PFSK-1 (cell line): ENCODE measurements around the gene ANK2.

Experiments used
- POLR2AphosphoS5 ChIP-seq: IDR thresholded peaks from 2 replicates; pipeline ENCODE4 v1.6.1; 2012; ENCODE audit warnings: low read depth, mild to moderate bottlenecking, control low read depth, low read length, moderate library complexity
- REST ChIP-seq, 2 experiments: IDR thresholded peaks; 2 replicates each; pipeline versions ENCODE4 v1.6.1 to v1.8.0; 2011 to 2012; ENCODE audit warnings: low read depth in 2 of 2, low read length in 2 of 2, control low read depth in 1 of 2, inconsistent platforms in 1 of 2, mild to moderate bottlenecking in 1 of 2, moderate library complexity in 1 of 2; ENCODE audit not compliant: insufficient read depth in 1 of 2
- SIN3A ChIP-seq: IDR thresholded peaks from 2 replicates; pipeline ENCODE4 v1.6.1; 2012; ENCODE audit warnings: mild to moderate bottlenecking, low read length, moderate library complexity, borderline replicate concordance; ENCODE audit not compliant: insufficient read depth
- TAF1 ChIP-seq: IDR thresholded peaks from 2 replicates; pipeline ENCODE4 v1.6.1; 2012; ENCODE audit warnings: low read length, control low read depth, borderline replicate concordance; ENCODE audit not compliant: insufficient read depth

- no peak for TF ChIP-seq POLR2AphosphoS5
- TF ChIP-seq SIN3A, result no peak
- TF ChIP-seq REST (IDR thresholded peaks at IDR 0.05; ENCODE audit: insufficient read depth in 1 of 2, low read depth in 2 of 2, low read length in 2 of 2), result no peak
- TF ChIP-seq TAF1, result no peak
These were observed 283.2 kb downstream of the ANK2 start for GRCh38 chr4:113332701-113333100.
